ENCODE results near the gene CCDC102A. TPM values are rescaled to one million over a fixed set of nuclear protein-coding genes. Genes with fewer than 3 reads are reported as not detected.

The CCDC102A gene
- total RNA-seq, 1 donor from 2014 or later: 11.3 TPM

GRCh38 chr16:57472665-57473060 is 63.7 kb downstream of the CCDC102A start:
- ATAC-seq (no peak), DNase-seq (no peak)
- H3K36me3 ChIP-seq: peaks cover 70% of the 10 kb centered on the region
- peaks cover 42% of the 10 kb centered on the region for H3K4me1 ChIP-seq
- H3K27me3 ChIP-seq: no peaks in the 10 kb centered on the region
- no peaks in the 10 kb centered on the region for H3K9me3 ChIP-seq
- TF ChIP-seq, protein P1, sequence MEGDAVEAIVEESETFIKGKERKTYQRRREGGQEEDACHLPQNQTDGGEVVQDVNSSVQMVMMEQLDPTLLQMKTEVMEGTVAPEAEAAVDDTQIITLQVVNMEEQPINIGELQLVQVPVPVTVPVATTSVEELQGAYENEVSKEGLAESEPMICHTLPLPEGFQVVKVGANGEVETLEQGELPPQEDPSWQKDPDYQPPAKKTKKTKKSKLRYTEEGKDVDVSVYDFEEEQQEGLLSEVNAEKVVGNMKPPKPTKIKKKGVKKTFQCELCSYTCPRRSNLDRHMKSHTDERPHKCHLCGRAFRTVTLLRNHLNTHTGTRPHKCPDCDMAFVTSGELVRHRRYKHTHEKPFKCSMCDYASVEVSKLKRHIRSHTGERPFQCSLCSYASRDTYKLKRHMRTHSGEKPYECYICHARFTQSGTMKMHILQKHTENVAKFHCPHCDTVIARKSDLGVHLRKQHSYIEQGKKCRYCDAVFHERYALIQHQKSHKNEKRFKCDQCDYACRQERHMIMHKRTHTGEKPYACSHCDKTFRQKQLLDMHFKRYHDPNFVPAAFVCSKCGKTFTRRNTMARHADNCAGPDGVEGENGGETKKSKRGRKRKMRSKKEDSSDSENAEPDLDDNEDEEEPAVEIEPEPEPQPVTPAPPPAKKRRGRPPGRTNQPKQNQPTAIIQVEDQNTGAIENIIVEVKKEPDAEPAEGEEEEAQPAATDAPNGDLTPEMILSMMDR (IDR thresholded peaks at IDR 0.05): no peak
- H3K27ac ChIP-seq: peak overlapping the region; percentile 3
- H3K4me3 ChIP-seq: no peak overlapping the region
- intact Hi-C loops (cut with DNase I): no loop called here

DNA sequence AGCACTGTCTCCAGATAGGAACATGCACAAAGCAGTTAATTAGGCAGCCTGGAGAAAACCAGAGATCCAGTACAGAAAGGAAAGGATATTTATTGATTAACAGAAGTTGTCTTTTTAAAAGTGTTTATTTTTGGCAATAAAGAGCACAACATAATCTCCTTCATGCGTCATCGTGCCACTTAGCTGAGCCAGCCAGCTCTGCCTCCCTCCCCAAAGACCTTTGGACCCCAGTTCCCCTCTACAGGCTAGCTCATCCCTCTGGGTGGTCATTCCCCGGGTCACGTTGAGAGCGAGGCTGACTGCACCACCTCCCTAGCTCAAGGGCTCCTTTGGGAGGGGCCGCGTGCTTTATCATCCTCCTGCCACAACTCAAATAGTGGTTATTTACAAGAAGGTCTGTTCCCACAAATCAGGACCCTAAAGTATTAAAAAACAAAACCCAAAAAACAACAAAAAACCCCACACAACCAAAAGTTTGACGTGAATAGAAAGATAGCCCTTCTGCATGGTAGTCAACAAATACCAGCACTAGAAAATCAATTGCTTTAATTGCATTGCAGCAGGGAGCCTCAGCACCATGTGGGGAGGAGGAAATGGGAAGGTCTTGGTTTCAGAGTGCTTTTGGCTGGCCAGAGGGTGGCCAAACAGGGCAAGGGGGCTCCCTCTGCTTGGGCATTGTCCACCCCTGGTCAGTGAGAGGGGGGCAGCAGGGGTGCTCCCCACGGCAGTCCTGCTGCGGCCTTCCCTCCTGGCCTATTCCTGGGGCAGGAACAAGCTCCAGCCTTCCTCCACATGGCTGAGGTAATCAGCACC is 64.3 kb downstream of the CCDC102A start:
- Histone ChIP-seq H3K36me3 (peaks cover 76% of the 10 kb centered on the region), H3K27ac (peak overlapping the region; percentile 3), H3K9me3 (no peaks in the 10 kb centered on the region), H3K27me3 (no peaks in the 10 kb centered on the region), H3K4me1 (peaks cover 36% of the 10 kb centered on the region), H3K4me3 (no peak overlapping the region)
- TF ChIP-seq, protein P1 (IDR thresholded peaks at IDR 0.05): no peak
- no peak for DNase-seq
- intact Hi-C loops (cut with DNase I): no loop called here
- ATAC-seq: no peak

DNA sequence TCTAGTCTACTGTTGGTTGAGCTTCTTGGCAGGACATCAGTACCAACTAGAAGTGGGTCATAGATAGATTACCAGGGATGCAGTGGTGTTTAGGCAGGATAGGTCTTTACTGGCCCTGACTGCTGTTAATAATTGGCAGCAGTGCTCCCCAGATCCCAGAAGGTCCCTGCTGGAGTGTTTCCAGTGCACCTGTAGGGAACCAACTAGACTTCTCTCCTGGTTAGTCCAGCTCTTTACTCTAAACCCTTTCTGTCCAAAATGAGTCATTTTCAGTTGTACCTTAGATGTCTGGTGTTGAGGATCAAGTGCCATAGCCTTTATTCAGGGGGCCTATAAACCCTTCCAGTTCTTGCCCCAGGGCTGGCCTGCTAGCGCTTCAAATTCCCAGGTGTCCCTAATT is 65.2 kb downstream of the CCDC102A start:
- H3K36me3 ChIP-seq: peaks cover 84% of the 10 kb centered on the region
- H3K4me1 ChIP-seq: peaks cover 34% of the 10 kb centered on the region
- no peak for DNase-seq
- H3K4me3 ChIP-seq: no peak overlapping the region
- intact Hi-C loops (cut with DNase I): no loop called here
- H3K9me3 ChIP-seq: no peaks in the 10 kb centered on the region
- H3K27ac ChIP-seq: peak overlapping the region; percentile 55
- ATAC-seq: no peak
- no peaks in the 10 kb centered on the region for H3K27me3 ChIP-seq
- TF ChIP-seq, protein P1 (IDR thresholded peaks at IDR 0.05): no peak

DNA sequence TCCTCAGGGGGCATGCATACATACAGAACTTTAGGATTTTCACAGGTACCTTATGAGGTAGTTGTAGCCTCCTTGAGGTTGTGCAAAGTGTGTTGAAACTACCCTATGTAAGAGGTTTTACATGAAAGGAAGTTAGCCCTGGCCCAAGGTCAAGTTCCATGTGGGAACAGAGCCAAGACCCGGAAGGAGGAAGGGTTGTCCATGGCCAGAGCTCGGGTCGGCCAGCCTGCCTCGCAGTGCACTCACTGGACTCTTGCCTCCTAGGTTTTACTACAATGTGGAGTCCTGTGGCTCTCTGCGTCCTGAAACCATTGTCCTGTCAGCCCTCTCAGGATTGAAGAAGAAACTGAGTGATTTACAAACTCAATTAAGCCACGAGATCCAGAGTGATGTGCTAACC is 65.7 kb downstream of the CCDC102A start:
- TF ChIP-seq, protein P1 (IDR thresholded peaks at IDR 0.05): no peak
- Histone ChIP-seq H3K4me3 (no peak overlapping the region), H3K36me3 (peaks cover 89% of the 10 kb centered on the region), H3K4me1 (peaks cover 31% of the 10 kb centered on the region), H3K27me3 (no peaks in the 10 kb centered on the region), H3K9me3 (no peaks in the 10 kb centered on the region), H3K27ac (peak overlapping the region; percentile 55)
- intact Hi-C loops (cut with DNase I): no loop called here
- ATAC-seq (peak; percentile 72), DNase-seq (peak; percentile 85)

GRCh38 chr16:57469917-57470470 is 66.4 kb downstream of the CCDC102A start:
- Histone ChIP-seq H3K27me3 (no peaks in the 10 kb centered on the region), H3K9me3 (no peaks in the 10 kb centered on the region), H3K27ac (no peak overlapping the region), H3K4me1 (peaks cover 34% of the 10 kb centered on the region), H3K36me3 (peaks cover 95% of the 10 kb centered on the region), H3K4me3 (no peak overlapping the region)
- peak; percentile 49 for ATAC-seq
- TF ChIP-seq, protein P1 (IDR thresholded peaks at IDR 0.05): no peak
- no peak for DNase-seq
- intact Hi-C loops (cut with DNase I): no loop called here

Data from upper lobe of right lung (tissue), 1 donor.